Measurements from ENCODE around the gene PLA2G6. TPM values are rescaled to one million over a fixed set of nuclear protein-coding genes. Genes with fewer than 3 reads are reported as not detected.
A peak's percentile ranks its signal among the peaks of the same experiment; 100 is the strongest.

Gene PLA2G6
- total and polyA plus RNA-seq, 2 of the 13 experiments (the other 11 are each of a cell fraction or from before 2014, with no cell fraction given): 4.8 to 11.5 TPM

- TF ChIP-seq MLXIP (CRISPR knock-in tag; IDR thresholded peaks at IDR 0.05; ENCODE audit: borderline replicate concordance) (no peak), ATF3 (CRISPR knock-in tag; IDR thresholded peaks at IDR 0.05) (peak; percentile 99), RXRA (CRISPR knock-in tag; IDR thresholded peaks at IDR 0.05) (peak; percentile 49), FOXK1 (CRISPR knock-in tag; IDR thresholded peaks at IDR 0.05; ENCODE audit: borderline replicate concordance, low read depth) (0 out of 2 replicates have a peak, but pooled peaks have one; percentile 65), GABPB1 (CRISPR knock-in tag; IDR thresholded peaks at IDR 0.05) (peak; percentile 68), ZNF33A (CRISPR knock-in tag; IDR thresholded peaks at IDR 0.05; ENCODE audit: borderline replicate concordance) (0 out of 2 replicates have a peak, but pooled peaks have one; percentile 63), STAG1 (CRISPR knock-in tag; IDR thresholded peaks at IDR 0.05) (peak; percentile 21), ELF1 (CRISPR knock-in tag; IDR thresholded peaks at IDR 0.05) (peak; percentile 67), CC2D1A (CRISPR knock-in tag; IDR thresholded peaks at IDR 0.05) (no peak), SMAD9 (CRISPR knock-in tag; IDR thresholded peaks at IDR 0.05) (no peak), HMG20A (CRISPR knock-in tag; IDR thresholded peaks at IDR 0.05; ENCODE audit: borderline replicate concordance) (peak; percentile 63; the same call in 1 of the 2 replicates), GLI4 (CRISPR knock-in tag; IDR thresholded peaks at IDR 0.05; ENCODE audit: borderline replicate concordance) (no peak), TFDP2 (CRISPR knock-in tag; IDR thresholded peaks at IDR 0.05) (peak; percentile 72), ZNF331 (CRISPR knock-in tag; IDR thresholded peaks at IDR 0.05) (peak; percentile 65; the same call in 1 of the 2 replicates)
- TF ChIP-seq, protein P1, sequence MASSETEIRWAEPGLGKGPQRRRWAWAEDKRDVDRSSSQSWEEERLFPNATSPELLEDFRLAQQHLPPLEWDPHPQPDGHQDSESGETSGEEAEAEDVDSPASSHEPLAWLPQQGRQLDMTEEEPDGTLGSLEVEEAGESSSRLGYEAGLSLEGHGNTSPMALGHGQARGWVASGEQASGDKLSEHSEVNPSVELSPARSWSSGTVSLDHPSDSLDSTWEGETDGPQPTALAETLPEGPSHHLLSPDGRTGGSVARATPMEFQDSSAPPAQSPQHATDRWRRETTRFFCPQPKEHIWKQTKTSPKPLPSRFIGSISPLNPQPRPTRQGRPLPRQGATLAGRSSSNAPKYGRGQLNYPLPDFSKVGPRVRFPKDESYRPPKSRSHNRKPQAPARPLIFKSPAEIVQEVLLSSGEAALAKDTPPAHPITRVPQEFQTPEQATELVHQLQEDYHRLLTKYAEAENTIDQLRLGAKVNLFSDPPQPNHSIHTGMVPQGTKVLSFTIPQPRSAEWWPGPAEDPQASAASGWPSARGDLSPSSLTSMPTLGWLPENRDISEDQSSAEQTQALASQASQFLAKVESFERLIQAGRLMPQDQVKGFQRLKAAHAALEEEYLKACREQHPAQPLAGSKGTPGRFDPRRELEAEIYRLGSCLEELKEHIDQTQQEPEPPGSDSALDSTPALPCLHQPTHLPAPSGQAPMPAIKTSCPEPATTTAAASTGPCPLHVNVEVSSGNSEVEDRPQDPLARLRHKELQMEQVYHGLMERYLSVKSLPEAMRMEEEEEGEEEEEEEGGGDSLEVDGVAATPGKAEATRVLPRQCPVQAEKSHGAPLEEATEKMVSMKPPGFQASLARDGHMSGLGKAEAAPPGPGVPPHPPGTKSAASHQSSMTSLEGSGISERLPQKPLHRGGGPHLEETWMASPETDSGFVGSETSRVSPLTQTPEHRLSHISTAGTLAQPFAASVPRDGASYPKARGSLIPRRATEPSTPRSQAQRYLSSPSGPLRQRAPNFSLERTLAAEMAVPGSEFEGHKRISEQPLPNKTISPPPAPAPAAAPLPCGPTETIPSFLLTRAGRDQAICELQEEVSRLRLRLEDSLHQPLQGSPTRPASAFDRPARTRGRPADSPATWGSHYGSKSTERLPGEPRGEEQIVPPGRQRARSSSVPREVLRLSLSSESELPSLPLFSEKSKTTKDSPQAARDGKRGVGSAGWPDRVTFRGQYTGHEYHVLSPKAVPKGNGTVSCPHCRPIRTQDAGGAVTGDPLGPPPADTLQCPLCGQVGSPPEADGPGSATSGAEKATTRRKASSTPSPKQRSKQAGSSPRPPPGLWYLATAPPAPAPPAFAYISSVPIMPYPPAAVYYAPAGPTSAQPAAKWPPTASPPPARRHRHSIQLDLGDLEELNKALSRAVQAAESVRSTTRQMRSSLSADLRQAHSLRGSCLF (CRISPR knock-in tag; IDR thresholded peaks at IDR 0.05; ENCODE audit: borderline replicate concordance): peak; percentile 63; the same call in 1 of the 2 replicates
- TF ChIP-seq, protein P2, sequence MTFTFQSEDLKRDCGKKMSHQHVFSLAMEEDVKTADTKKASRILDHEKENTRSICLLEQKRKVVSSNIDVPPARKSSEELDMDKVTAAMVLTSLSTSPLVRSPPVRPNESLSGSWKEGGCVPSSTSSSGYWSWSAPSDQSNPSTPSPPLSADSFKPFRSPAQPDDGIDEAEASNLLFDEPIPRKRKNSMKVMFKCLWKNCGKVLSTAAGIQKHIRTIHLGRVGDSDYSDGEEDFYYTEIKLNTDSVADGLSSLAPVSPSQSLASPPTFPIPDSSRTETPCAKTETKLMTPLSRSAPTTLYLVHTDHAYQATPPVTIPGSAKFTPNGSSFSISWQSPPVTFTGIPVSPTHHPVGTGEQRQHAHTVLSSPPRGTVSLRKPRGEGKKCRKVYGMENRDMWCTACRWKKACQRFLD (CRISPR knock-in tag; IDR thresholded peaks at IDR 0.05; ENCODE audit: borderline replicate concordance): peak; percentile 57; the same call in 1 of the 2 replicates
These were observed 37.3 kb upstream of the PLA2G6 start (continued) for GRCh38 chr22:38218661-38219622.
